ENCODE results near the gene PDSS2.

The PDSS2 gene

GRCh38 chr6:107221519-107221918 lies 237.8 kb downstream of the PDSS2 start:
- DNase-seq (ENCODE audit: low spot score) = no peak
- no peak for TF ChIP-seq CTCF (IDR thresholded peaks at IDR 0.05)
- H3K4me3 ChIP-seq = no peak overlapping the region
- no peak overlapping the region for H3K27ac ChIP-seq

- no peak for DNase-seq (ENCODE audit: low spot score)
- Histone ChIP-seq H3K4me3 (no peak overlapping the region), H3K27ac (no peak overlapping the region)
- TF ChIP-seq CTCF (IDR thresholded peaks at IDR 0.05) = no peak
These were observed 239.5 kb downstream of the PDSS2 start for GRCh38 chr6:107219851-107220250.

DNA sequence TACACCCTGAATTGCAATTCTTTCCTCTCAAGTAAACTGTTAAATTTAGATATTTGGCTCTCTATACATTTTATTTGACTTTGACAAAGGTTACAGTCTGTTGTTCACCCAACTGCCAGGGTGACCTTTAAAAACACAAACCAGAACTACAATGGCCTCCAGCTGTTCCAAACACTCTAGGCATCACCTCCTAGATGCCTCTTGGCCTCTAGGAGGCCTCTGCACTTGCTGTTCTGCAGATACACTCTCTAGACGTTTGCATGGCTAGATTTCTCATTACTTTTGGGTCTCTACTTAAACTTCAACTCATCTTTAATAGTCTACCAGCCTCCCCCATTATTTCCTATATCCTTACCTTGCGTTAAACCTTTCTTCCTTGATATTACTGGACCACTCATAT lies 241.2 kb downstream of the PDSS2 start:
- Histone ChIP-seq H3K4me3 (no peak overlapping the region), H3K27ac (no peak overlapping the region)
- DNase-seq (ENCODE audit: low spot score) = no peak
- TF ChIP-seq CTCF (IDR thresholded peaks at IDR 0.05) = no peak

- no peak for DNase-seq (ENCODE audit: low spot score)
- Histone ChIP-seq H3K27ac (no peak overlapping the region), H3K4me3 (no peak overlapping the region)
- no peak for TF ChIP-seq CTCF (IDR thresholded peaks at IDR 0.05)
These were observed 242.1 kb downstream of the PDSS2 start for GRCh38 chr6:107217248-107217647.

- no peak overlapping the region for H3K27ac ChIP-seq
- DNase-seq (ENCODE audit: low spot score) = no peak
- H3K4me3 ChIP-seq = no peak overlapping the region
- no peak for TF ChIP-seq CTCF (IDR thresholded peaks at IDR 0.05)
These were observed 243.0 kb downstream of the PDSS2 start for GRCh38 chr6:107216197-107216933.

DNA sequence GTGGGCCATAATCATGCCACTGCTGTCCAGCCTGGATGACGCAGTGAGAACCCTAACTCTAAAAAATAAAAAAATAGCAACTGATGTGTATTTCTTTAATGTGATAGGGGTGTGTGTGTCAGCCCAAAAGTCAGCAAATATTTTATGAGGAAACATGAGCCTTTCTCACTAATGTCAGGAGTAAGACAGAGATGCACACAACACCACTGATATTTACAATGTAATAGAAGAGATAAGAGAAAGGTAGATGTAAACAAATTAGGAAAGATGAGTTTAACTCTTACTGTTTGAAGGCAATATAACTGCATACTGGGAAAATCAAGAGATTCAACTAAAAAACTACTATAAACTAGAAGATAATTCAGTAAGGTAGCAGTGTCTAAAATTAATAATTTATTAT lies 244.0 kb downstream of the PDSS2 start:
- TF ChIP-seq CTCF (IDR thresholded peaks at IDR 0.05) = no peak
- Histone ChIP-seq H3K4me3 (no peak overlapping the region), H3K27ac (no peak overlapping the region)
- DNase-seq (ENCODE audit: low spot score) = no peak

DNA sequence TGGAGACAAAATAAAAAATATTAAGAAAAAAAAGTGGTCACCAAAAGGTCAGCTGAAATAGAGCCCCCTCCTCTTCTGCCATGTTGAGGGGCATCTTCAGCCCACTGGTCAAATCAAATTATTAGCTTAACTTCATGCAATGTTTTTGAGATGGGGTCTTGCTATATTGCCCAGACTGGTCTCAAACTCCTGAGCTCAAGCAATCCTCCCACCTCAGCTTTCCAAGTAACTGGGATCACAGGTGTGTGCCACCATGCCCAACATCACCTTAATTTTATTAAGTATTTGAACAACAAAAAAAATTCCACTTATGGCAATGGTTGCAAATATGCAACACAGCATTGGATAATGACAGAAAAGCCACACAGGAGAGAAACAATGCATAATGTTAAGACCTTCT lies 244.7 kb downstream of the PDSS2 start:
- Histone ChIP-seq H3K27ac (no peak overlapping the region), H3K4me3 (no peak overlapping the region)
- DNase-seq (ENCODE audit: low spot score) = no peak
- no peak for TF ChIP-seq CTCF (IDR thresholded peaks at IDR 0.05)
